MM.1S (cell line): Measurements from ENCODE around the gene UBTD1.

Experiments
- DNase-seq: peaks from one replicate; pipeline ENCODE4 v3.0.0-alpha.2; 2015
- H2AFZ ChIP-seq: fragments of 300-600 bp; sonication (generic); 2 replicates; pipeline ENCODE4 v1.6.0; 2016; ENCODE audit warnings: antibody characterized with exemption, low read length
- H3F3A ChIP-seq: fragments of 300-600 bp; sonication (generic); 2 replicates; pipeline ENCODE4 v1.6.1; 2016; ENCODE audit warnings: mild to moderate bottlenecking, antibody characterized with exemption, low read length, moderate library complexity, mixed read lengths; ENCODE audit not compliant: insufficient read depth
- H3K27ac ChIP-seq: fragments of 300-600 bp; sonication (generic); 2 replicates; pipeline ENCODE4 v1.5.1; 2016; ENCODE audit warnings: mild to moderate bottlenecking, low read length
- H3K27me3 ChIP-seq: fragments of 300-600 bp; sonication (generic); replicated peaks from 2 replicates; pipeline ENCODE4 v1.6.0; 2016; ENCODE audit warnings: low read length; ENCODE audit not compliant: insufficient read depth
- H3K36me3 ChIP-seq: fragments of 300-600 bp; sonication (generic); replicated peaks from 2 replicates; pipeline ENCODE4 v1.6.1; 2016; ENCODE audit warnings: mild to moderate bottlenecking, low read length, mixed read lengths; ENCODE audit not compliant: insufficient read depth
- H3K4me1 ChIP-seq: fragments of 300-600 bp; sonication (generic); 2 replicates; pipeline ENCODE4 v1.6.1; 2016; ENCODE audit warnings: low read length, mixed read lengths
- H3K4me2 ChIP-seq: fragments of 300-600 bp; sonication (generic); 2 replicates; pipeline ENCODE4 v1.6.0; 2016; ENCODE audit warnings: low read depth, low read length
- H3K4me3 ChIP-seq: fragments of 300-600 bp; sonication (generic); 2 replicates; pipeline ENCODE4 v1.5.1; 2016; ENCODE audit warnings: low read length, mixed read lengths
- H3K79me2 ChIP-seq: fragments of 300-600 bp; sonication (generic); 2 replicates; pipeline ENCODE4 v1.6.1; 2016; ENCODE audit warnings: mixed run types, low read length, mixed read lengths
- H3K9ac ChIP-seq: fragments of 300-600 bp; sonication (generic); 2 replicates; pipeline ENCODE4 v1.6.1; 2016; ENCODE audit warnings: low read length, mixed read lengths
- H3K9me2 ChIP-seq: fragments of 300-600 bp; sonication (generic); replicated peaks from 2 replicates; pipeline ENCODE4 v1.6.1; 2016; ENCODE audit warnings: mild to moderate bottlenecking, low read length, mixed read lengths; ENCODE audit not compliant: insufficient read depth
- H3K9me3 ChIP-seq: fragments of 300-600 bp; sonication (generic); replicated peaks from 2 replicates; pipeline ENCODE4 v1.6.1; 2016; ENCODE audit warnings: mild to moderate bottlenecking, low read length, mixed read lengths; ENCODE audit not compliant: insufficient read depth
- H4K20me1 ChIP-seq: fragments of 300-600 bp; sonication (generic); 2 replicates; pipeline ENCODE4 v1.6.1; 2016; ENCODE audit warnings: mild to moderate bottlenecking, low read length, moderate library complexity, mixed read lengths; ENCODE audit not compliant: insufficient read depth
- CTCF ChIP-seq: fragments of 300-600 bp; sonication (generic); IDR thresholded peaks from 2 replicates; pipeline ENCODE4 v1.5.1; 2016; ENCODE audit warnings: antibody characterized with exemption, low read length, mixed read lengths
- EZH2 ChIP-seq: fragments of 300-600 bp; sonication (generic); optimal IDR thresholded peaks from 2 replicates; pipeline ENCODE3; 2017; ENCODE audit warnings: low read depth, mild to moderate bottlenecking, antibody characterized with exemption, low read length, mixed read lengths
- EZH2phosphoT487 ChIP-seq: fragments of 300-600 bp; sonication (generic); IDR thresholded peaks from 2 replicates; pipeline ENCODE4 v1.6.1; 2018; ENCODE audit warnings: antibody characterized with exemption, low read length

Gene UBTD1

GRCh38 chr10:97542169-97543024 is 43.7 kb downstream of the UBTD1 start:
- DNase-seq = no peak
- Histone ChIP-seq H3K4me2 (no peak overlapping the region), H3F3A (no peaks in the 10 kb centered on the region), H3K4me3 (no peak overlapping the region), H4K20me1 (no peaks in the 10 kb centered on the region), H3K36me3 (no peaks in the 10 kb centered on the region), H2AFZ (no peak overlapping the region), H3K27me3 (no peaks in the 10 kb centered on the region), H3K9ac (no peak overlapping the region), H3K9me2 (no peaks in the 10 kb centered on the region), H3K9me3 (no peaks in the 10 kb centered on the region), H3K27ac (no peak overlapping the region), H3K79me2 (no peaks in the 10 kb centered on the region), H3K4me1 (no peaks in the 10 kb centered on the region)
- TF ChIP-seq EZH2phosphoT487 = no peak
- TF ChIP-seq CTCF = no peak
- TF ChIP-seq EZH2 = no peak

- H4K20me1 ChIP-seq = no peaks in the 10 kb centered on the region
- H3K27ac ChIP-seq = no peak overlapping the region
- TF ChIP-seq CTCF (no peak), EZH2phosphoT487 (no peak), EZH2 (no peak)
- DNase-seq = no peak
- H3F3A ChIP-seq = no peaks in the 10 kb centered on the region
- no peak overlapping the region for H3K4me2 ChIP-seq
- no peaks in the 10 kb centered on the region for H3K9me2 ChIP-seq
- H3K36me3 ChIP-seq = no peaks in the 10 kb centered on the region
- no peak overlapping the region for H3K9ac ChIP-seq
- no peaks in the 10 kb centered on the region for H3K79me2 ChIP-seq
- H3K4me1 ChIP-seq = no peaks in the 10 kb centered on the region
- H2AFZ ChIP-seq = no peak overlapping the region
- H3K4me3 ChIP-seq = no peak overlapping the region
- no peaks in the 10 kb centered on the region for H3K27me3 ChIP-seq
- no peaks in the 10 kb centered on the region for H3K9me3 ChIP-seq
These were observed 44.4 kb downstream of the UBTD1 start for GRCh38 chr10:97543025-97543546.

DNA sequence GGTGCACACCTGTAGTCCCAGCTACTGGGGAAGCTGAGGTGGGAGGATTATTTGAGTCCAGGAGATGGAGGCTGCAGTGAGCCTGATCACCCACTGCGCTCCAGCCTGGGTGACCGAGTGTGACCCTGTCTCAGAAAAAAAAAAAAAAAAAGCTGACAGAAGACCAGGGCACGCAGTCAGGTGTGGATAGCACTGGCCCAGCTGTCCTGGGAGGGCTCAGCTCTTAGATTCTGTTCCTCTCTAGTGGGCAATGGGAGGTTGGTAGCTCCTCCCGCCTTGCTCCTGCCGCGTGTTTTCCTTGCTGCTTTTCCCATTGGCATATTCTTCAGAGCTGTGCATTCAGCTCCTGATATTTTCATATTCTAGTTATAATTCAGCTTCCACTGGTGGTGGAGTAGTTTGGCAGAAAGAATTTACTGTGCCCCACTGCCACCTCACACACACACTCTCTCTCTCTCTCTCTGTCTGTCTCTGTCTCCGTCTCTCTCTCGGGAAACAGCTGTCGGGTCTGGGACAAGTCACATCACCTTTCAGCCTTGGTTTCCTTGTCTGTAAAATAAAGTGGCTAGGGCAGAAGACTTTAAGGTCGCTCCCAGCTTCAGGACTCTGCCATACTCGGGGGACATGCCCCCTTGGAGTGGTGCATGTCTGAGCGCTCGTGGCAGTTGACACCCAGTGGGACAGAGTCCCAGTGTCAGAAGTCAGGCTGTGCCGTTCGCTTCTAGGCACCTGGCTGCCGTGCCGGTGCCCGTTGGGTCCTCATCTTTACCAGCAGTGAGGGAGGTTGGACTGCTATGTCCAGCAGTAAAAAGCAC is 47.9 kb downstream of the UBTD1 start:
- no peak for DNase-seq
- Histone ChIP-seq H3K27ac (no peak overlapping the region), H3K79me2 (no peaks in the 10 kb centered on the region), H3K27me3 (no peaks in the 10 kb centered on the region), H3F3A (no peaks in the 10 kb centered on the region), H3K4me3 (no peak overlapping the region), H3K9ac (no peak overlapping the region), H3K4me1 (no peaks in the 10 kb centered on the region), H3K9me3 (no peaks in the 10 kb centered on the region), H2AFZ (no peak overlapping the region), H3K4me2 (no peak overlapping the region), H4K20me1 (no peaks in the 10 kb centered on the region), H3K36me3 (no peaks in the 10 kb centered on the region), H3K9me2 (no peaks in the 10 kb centered on the region)
- no peak for TF ChIP-seq CTCF
- no peak for TF ChIP-seq EZH2phosphoT487
- TF ChIP-seq EZH2 = no peak
